Hepatocyte (in vitro differentiated cells): ENCODE results near the gene SLIT2. TPM values are rescaled to one million over a fixed set of nuclear protein-coding genes. Genes with fewer than 3 reads are reported as not detected.

ENCODE experiments used
- DNase-seq: peaks from one replicate; pipeline ENCODE4 v3.0.0-alpha.2; 2016; ENCODE audit warnings: low spot score
- H2AFZ ChIP-seq: fragments of 200-600 bp; sonication (generic); 2 replicates; pipeline ENCODE4 v1.6.0; 2016; ENCODE audit warnings: antibody characterized with exemption, mild to moderate bottlenecking
- H3K27ac ChIP-seq: fragments of 200-600 bp; sonication (generic); 2 replicates; pipeline ENCODE4 v1.5.1; 2016; ENCODE audit warnings: mild to moderate bottlenecking
- H3K27me3 ChIP-seq: fragments of 200-600 bp; sonication (generic); 2 replicates; pipeline ENCODE4 v1.6.1; 2016
- H3K36me3 ChIP-seq: fragments of 200-600 bp; sonication (generic); replicated peaks from 2 replicates; pipeline ENCODE4 v1.5.1; 2016; ENCODE audit warnings: low read depth; ENCODE audit not compliant: insufficient read depth
- H3K4me1 ChIP-seq: fragments of 200-600 bp; sonication (generic); 2 replicates; pipeline ENCODE4 v1.5.1; 2016; ENCODE audit warnings: mild to moderate bottlenecking, moderate library complexity; ENCODE audit not compliant: insufficient read depth
- H3K4me2 ChIP-seq: fragments of 200-600 bp; sonication (generic); 2 replicates; pipeline ENCODE4 v1.6.0; 2016
- H3K4me3 ChIP-seq: fragments of 200-600 bp; sonication (generic); 2 replicates; pipeline ENCODE4 v1.5.1; 2016; ENCODE audit warnings: mild to moderate bottlenecking
- H3K79me2 ChIP-seq: fragments of 200-600 bp; sonication (generic); 2 replicates; pipeline ENCODE4 v1.6.0; 2017; ENCODE audit warnings: mild to moderate bottlenecking
- H3K9me2 ChIP-seq: fragments of 200-600 bp; sonication (generic); replicated peaks from 2 replicates; pipeline ENCODE4 v1.6.0; 2017; ENCODE audit warnings: mild to moderate bottlenecking; ENCODE audit not compliant: insufficient read depth
- H3K9me3 ChIP-seq: fragments of 200-600 bp; sonication (generic); 2 replicates; pipeline ENCODE4 v1.5.1; 2016; ENCODE audit warnings: low read depth, mild to moderate bottlenecking
- H4K20me1 ChIP-seq: fragments of 200-600 bp; sonication (generic); 2 replicates; pipeline ENCODE4 v1.6.0; 2016; ENCODE audit warnings: mild to moderate bottlenecking; ENCODE audit not compliant: insufficient read depth, poor library complexity, severe bottlenecking
- EZH2 ChIP-seq: fragments of 200-600 bp; sonication (generic); IDR thresholded peaks from 2 replicates; pipeline ENCODE4 v1.6.1; 2016; ENCODE audit warnings: antibody characterized with exemption, mild to moderate bottlenecking, borderline replicate concordance
- EZH2phosphoT487 ChIP-seq: fragments of 200-600 bp; sonication (generic); IDR thresholded peaks from one replicate; pipeline ENCODE4 v1.6.1; 2018; ENCODE audit warnings: antibody characterized with exemption, mild to moderate bottlenecking, low read depth, moderate library complexity; ENCODE audit not compliant: unreplicated experiment, severe bottlenecking
- WGBS: methylation state at CpG from one replicate; pipeline ENCODE4 v1.1.6; 2016; ENCODE audit warnings: low lambda C conversion rate; ENCODE audit errors: missing lambda C conversion rate; 5-methylcytosine and 5-hydroxymethylcytosine counted together
- polyA plus RNA-seq: library from polyadenylated mRNA; unstranded; fragments of >200 nt; fragmentation: Nextera tagmentation; extraction: Ambion mirVana; gene quantifications from 2 replicates; pipeline ENCODE4 v1.2.1, GENCODE V29; 2016
- total RNA-seq: library from RNA; depleted of rRNA; stranded (reverse); fragments of >200 nt; gene quantifications from 2 replicates; pipeline ENCODE4 v1.2.3, GENCODE V29; 2014
- TF ChIP-seq, protein P1 (sequence below): fragments of 200-600 bp; sonication (generic); IDR thresholded peaks from 2 replicates; pipeline ENCODE4 v1.5.1; 2016; ENCODE audit warnings: antibody characterized with exemption, mild to moderate bottlenecking; ENCODE audit not compliant: poor library complexity

The SLIT2 gene
- total and polyA plus RNA-seq, 2 experiments from 2014 or later, result 29.2 to 33.1 TPM

DNA sequence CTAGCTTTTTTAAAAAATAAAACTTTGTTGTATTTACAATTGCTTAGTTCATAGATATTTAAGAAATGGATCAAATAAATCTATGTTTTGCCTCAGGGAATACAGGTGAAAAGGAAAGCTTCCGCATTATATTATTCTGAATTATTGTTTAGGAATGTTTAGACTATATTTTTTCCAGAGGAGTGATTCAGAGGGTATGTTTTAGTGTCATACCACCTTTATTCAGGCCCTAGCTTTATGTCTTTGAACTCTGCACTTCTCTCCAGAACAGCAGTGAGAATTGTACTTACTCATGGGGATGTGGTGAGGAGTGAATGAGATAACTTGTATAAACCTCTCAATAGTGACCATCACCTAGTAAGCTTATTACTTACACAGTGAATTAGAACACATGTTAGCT lies 14.0 kb downstream of the SLIT2 start:
- Histone ChIP-seq H3K79me2 (peaks cover 3% of the 10 kb centered on the region), H3K27ac (no peak overlapping the region), H3K9me3 (no peaks in the 10 kb centered on the region), H3K27me3 (no peaks in the 10 kb centered on the region), H4K20me1 (no peaks in the 10 kb centered on the region), H3K9me2 (no peaks in the 10 kb centered on the region), H3K36me3 (no peaks in the 10 kb centered on the region), H3K4me2 (no peak overlapping the region), H3K4me1 (no peaks in the 10 kb centered on the region), H2AFZ (no peak overlapping the region), H3K4me3 (no peak overlapping the region)
- TF ChIP-seq EZH2phosphoT487 (no peak), EZH2 (no peak)
- TF ChIP-seq, protein P1, sequence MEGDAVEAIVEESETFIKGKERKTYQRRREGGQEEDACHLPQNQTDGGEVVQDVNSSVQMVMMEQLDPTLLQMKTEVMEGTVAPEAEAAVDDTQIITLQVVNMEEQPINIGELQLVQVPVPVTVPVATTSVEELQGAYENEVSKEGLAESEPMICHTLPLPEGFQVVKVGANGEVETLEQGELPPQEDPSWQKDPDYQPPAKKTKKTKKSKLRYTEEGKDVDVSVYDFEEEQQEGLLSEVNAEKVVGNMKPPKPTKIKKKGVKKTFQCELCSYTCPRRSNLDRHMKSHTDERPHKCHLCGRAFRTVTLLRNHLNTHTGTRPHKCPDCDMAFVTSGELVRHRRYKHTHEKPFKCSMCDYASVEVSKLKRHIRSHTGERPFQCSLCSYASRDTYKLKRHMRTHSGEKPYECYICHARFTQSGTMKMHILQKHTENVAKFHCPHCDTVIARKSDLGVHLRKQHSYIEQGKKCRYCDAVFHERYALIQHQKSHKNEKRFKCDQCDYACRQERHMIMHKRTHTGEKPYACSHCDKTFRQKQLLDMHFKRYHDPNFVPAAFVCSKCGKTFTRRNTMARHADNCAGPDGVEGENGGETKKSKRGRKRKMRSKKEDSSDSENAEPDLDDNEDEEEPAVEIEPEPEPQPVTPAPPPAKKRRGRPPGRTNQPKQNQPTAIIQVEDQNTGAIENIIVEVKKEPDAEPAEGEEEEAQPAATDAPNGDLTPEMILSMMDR, result no peak
- no peak for DNase-seq
- 85% methylated on average over 1 of the region's 1 CpG for WGBS

GRCh38 chr4:20266215-20267082 lies 14.7 kb downstream of the SLIT2 start:
- TF ChIP-seq, protein P1, result no peak
- TF ChIP-seq EZH2phosphoT487, result no peak
- no peak for TF ChIP-seq EZH2
- H3K27me3 ChIP-seq, result no peaks in the 10 kb centered on the region
- H3K4me3 ChIP-seq, result no peak overlapping the region
- peaks cover 1% of the 10 kb centered on the region for H4K20me1 ChIP-seq
- no peaks in the 10 kb centered on the region for H3K9me3 ChIP-seq
- no peak overlapping the region for H2AFZ ChIP-seq
- no peak for DNase-seq
- peaks cover 3% of the 10 kb centered on the region for H3K79me2 ChIP-seq
- no peaks in the 10 kb centered on the region for H3K4me1 ChIP-seq
- 85% methylated on average over 4 of the region's 4 CpGs for WGBS
- H3K27ac ChIP-seq, result no peak overlapping the region
- H3K36me3 ChIP-seq, result no peaks in the 10 kb centered on the region
- no peak overlapping the region for H3K4me2 ChIP-seq
- no peaks in the 10 kb centered on the region for H3K9me2 ChIP-seq

DNA sequence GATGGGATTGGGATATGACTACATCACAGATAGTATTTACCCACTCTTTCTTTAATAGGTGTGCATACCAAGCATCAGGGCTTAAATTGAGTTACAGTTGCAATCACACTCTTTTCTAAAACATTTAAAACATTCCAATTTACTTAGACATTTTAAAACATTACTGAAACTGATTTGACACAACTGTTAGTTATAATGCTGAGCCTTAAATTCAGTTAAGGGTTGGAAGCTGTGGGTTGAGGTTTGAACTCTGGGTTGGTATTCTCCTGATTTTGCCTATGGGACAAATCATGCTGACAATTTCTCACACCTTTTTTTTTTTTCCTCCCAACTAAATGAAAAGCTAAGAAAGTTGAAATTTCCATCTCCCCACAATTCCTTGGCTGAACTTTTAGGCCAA lies 16.3 kb downstream of the SLIT2 start:
- H3K9me3 ChIP-seq, result no peaks in the 10 kb centered on the region
- H4K20me1 ChIP-seq, result peaks cover 3% of the 10 kb centered on the region
- H3K36me3 ChIP-seq, result no peaks in the 10 kb centered on the region
- DNase-seq, result no peak
- peaks cover 6% of the 10 kb centered on the region for H3K4me1 ChIP-seq
- no peak overlapping the region for H3K4me3 ChIP-seq
- no peak overlapping the region for H2AFZ ChIP-seq
- H3K4me2 ChIP-seq, result no peak overlapping the region
- H3K9me2 ChIP-seq, result no peaks in the 10 kb centered on the region
- no peaks in the 10 kb centered on the region for H3K27me3 ChIP-seq
- peaks cover 3% of the 10 kb centered on the region for H3K79me2 ChIP-seq
- H3K27ac ChIP-seq, result no peak overlapping the region
- TF ChIP-seq EZH2phosphoT487, result no peak
- TF ChIP-seq, protein P1, result no peak
- TF ChIP-seq EZH2, result no peak
